Kidney epithelial cell (primary cell): ENCODE data around the gene CRHR1. TPM values are rescaled to one million over a fixed set of nuclear protein-coding genes. Genes with fewer than 3 reads are reported as not detected.

Experiments
- DNase-seq: peaks from one replicate; pipeline ENCODE4 v3.0.0-alpha.2; 2010; ENCODE audit warnings: low read depth
- H3K27me3 ChIP-seq: 2 replicates; pipeline ENCODE4 v1.6.0; 2011; ENCODE audit warnings: low read length; ENCODE audit not compliant: control insufficient read depth, insufficient read depth
- H3K36me3 ChIP-seq: 2 replicates; pipeline ENCODE4 v1.5.1; 2011; ENCODE audit warnings: low read length; ENCODE audit not compliant: control insufficient read depth, insufficient read depth
- H3K4me3 ChIP-seq: 2 replicates; pipeline ENCODE4 v1.5.1; 2011; ENCODE audit warnings: low read depth, mild to moderate bottlenecking, control low read depth, low read length
- total RNA-seq: library from RNA; depleted of rRNA; stranded (reverse); fragments of >200 nt; gene quantifications from 2 replicates; pipeline ENCODE4 v1.2.3, GENCODE V29; 2015
- TF ChIP-seq, protein P1 (sequence below): IDR thresholded peaks from 2 replicates; pipeline ENCODE4 v1.5.1; 2011; ENCODE audit warnings: mild to moderate bottlenecking, moderate library complexity, low read length, control low read depth, inconsistent platforms; ENCODE audit not compliant: insufficient read depth, poor library complexity, severe bottlenecking

The CRHR1 gene
- total RNA-seq, 1 donor from 2014 or later, result not detected

DNA sequence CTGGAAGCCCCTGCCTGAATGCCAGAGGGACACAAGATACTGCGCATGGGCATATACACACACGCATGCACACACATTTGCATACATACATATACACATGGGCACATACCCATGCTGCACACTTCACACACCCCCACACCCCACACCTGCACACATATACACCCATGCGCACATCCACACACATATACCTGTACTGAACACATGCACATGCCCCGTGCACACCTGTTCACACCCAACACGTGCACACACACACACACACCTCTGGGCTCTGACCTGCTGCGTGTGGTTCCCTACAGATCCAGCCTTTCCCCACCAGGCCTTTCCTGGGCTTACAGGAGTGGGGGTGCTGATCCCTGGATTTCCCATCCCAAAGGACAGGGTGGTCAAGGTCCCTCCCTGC, 66.9 kb downstream of the CRHR1 start:
- peaks cover 17% of the 10 kb centered on the region for H3K27me3 ChIP-seq
- H3K36me3 ChIP-seq, result no peaks in the 10 kb centered on the region
- no peak for DNase-seq
- H3K4me3 ChIP-seq, result no peak overlapping the region
- TF ChIP-seq, protein P1, sequence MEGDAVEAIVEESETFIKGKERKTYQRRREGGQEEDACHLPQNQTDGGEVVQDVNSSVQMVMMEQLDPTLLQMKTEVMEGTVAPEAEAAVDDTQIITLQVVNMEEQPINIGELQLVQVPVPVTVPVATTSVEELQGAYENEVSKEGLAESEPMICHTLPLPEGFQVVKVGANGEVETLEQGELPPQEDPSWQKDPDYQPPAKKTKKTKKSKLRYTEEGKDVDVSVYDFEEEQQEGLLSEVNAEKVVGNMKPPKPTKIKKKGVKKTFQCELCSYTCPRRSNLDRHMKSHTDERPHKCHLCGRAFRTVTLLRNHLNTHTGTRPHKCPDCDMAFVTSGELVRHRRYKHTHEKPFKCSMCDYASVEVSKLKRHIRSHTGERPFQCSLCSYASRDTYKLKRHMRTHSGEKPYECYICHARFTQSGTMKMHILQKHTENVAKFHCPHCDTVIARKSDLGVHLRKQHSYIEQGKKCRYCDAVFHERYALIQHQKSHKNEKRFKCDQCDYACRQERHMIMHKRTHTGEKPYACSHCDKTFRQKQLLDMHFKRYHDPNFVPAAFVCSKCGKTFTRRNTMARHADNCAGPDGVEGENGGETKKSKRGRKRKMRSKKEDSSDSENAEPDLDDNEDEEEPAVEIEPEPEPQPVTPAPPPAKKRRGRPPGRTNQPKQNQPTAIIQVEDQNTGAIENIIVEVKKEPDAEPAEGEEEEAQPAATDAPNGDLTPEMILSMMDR, result no peak

DNA sequence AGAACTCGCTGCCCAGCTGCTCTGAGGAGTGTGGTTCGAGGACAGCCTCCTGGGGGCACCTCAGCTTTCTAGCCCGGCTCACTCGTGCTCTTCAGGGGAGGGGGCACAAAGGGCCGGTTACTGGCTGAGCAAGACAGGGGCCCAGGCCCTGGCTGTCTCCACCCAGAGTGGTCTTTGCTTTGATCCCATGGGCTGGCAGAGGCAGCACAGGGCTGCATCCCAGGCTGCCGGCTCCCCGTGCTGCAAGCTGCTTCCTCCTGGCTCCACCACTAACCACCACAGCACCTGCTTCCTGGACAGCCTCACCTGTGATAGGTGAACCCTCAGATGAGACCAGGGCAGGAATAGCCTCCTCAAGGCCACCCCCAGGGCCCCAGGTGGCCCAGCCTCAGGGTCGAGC, 67.3 kb downstream of the CRHR1 start:
- Histone ChIP-seq H3K36me3 (no peaks in the 10 kb centered on the region), H3K27me3 (peaks cover 17% of the 10 kb centered on the region)
- TF ChIP-seq, protein P1, result no peak

DNA sequence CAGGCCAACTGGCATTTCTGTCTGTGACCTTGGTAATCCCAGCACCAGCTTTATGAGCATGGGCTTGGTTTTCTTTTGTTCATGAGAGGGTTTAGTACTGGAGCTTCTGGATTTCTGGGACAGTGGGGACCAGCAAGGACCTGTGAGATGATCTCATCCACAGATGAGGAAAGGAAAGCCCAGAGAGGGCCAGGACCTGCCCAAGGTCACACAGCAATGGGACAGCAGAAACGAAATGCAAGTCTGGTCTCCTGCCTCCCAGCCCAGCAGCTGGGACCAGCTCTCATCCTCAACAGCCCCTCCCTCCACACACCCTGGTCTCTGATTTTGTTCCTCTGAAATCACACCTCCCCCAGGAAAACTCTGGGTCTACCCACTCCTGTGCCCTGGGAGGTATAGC, 67.8 kb downstream of the CRHR1 start:
- H3K36me3 ChIP-seq, result no peaks in the 10 kb centered on the region
- DNase-seq, result no peak
- H3K4me3 ChIP-seq, result no peak overlapping the region
- H3K27me3 ChIP-seq, result peaks cover 17% of the 10 kb centered on the region
- TF ChIP-seq, protein P1, result no peak

More for the DNA sequence above, 67.3 kb downstream of the CRHR1 start:
- no peak overlapping the region for H3K4me3 ChIP-seq
- DNase-seq, result no peak

DNA sequence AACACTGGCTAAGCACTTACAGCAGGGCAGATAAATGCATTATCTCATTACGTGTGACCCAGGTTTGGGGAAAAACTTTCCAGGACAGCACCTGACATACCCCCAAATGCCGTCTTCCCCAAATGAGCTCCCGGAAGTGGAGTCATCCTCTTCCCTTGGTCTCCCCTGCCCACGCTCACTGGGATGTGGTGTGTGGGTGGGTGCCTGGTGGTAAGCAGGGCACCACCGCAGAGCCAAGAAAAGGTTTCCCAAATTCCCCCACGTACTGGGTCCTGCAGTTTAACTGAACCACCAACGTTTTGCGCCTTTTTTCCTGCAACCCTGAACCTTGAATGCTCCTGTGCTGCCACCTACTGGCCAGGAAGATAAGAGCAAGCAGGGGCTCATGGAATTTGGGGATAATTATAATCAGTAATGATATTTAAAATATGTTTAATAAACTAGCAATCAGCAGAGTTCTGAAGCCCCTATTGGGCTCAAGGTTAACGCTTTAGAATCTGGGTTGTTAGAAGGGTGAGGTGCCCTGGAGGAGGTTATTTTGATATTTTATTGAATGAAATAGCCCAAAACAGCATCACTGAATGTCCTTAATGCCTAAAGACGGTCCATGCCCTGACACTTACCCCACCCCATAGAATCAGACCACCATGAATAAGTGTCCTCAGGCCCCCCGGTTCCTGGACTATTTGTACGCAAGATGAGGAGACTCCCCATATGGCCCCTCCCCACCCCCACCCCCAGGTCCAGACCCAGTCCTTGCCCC, 68.6 kb downstream of the CRHR1 start:
- TF ChIP-seq, protein P1, result peak; percentile 90

DNA sequence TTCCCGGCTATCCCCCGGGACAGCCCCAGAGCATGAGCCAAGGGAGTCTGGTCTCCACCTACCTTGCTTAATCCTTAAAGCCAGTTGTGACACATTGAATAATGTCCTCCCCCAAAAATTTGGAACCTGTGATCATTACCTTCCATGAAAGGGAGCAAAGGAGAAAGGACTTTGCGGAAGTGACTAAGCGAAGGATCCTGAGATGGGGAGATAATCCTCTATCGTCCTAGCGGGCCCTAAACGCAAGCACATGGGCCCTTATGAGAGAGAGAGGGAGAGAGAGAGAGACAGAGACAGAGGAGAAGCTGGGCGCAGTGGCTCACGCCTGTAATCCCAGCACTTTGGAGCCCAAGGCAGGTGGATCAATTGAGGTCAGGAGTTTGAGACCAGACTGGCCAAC, 70.1 kb downstream of the CRHR1 start:
- Histone ChIP-seq H3K4me3 (no peak overlapping the region), H3K27me3 (peaks cover 14% of the 10 kb centered on the region), H3K36me3 (no peaks in the 10 kb centered on the region)
- no peak for DNase-seq
- TF ChIP-seq, protein P1, result no peak

More for the DNA sequence above, 68.6 kb downstream of the CRHR1 start:
- Histone ChIP-seq H3K36me3 (no peaks in the 10 kb centered on the region), H3K4me3 (no peak overlapping the region), H3K27me3 (peaks cover 14% of the 10 kb centered on the region)
- peak; percentile 10 for DNase-seq

DNA sequence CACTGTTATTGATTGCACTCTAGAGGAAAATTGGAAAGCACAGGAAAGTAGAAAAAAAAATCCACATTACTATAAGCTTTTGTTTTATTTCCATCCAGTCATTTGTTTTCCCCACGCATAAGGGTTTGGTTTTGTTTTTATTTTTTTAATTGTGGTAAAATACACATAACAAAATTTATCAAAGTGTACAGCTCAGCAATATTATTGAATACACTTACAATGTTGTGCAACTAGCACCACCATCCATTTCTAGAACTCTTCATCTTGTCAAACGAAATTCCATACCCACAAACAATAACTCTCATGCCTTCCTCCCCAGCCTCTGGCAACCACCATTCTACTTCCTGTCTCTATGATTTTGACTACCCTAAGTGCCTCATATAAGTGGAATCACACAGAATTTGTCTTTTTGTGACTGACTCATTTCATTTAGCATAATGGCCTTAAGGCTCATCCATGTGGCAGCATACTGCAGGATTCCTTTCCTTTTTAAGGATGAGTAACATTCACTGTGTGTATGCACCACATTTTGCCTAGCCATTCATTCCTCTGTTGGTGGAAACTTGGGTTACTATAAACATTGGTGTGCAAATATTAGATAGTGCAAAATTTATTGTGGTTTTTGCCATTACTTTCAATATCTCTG, 71.7 kb downstream of the CRHR1 start:
- peaks cover 12% of the 10 kb centered on the region for H3K27me3 ChIP-seq
- no peaks in the 10 kb centered on the region for H3K36me3 ChIP-seq
- no peak overlapping the region for H3K4me3 ChIP-seq
- TF ChIP-seq, protein P1, result no peak
- no peak for DNase-seq
